Effector CD4-positive, alpha-beta T cell (primary cell): ENCODE results near the gene AMFR.

ENCODE experiments used
- DNase-seq: peaks from one replicate; pipeline ENCODE4 v3.0.0-alpha.2; 2020
- total RNA-seq: gene quantifications from one replicate; lab custom pipeline; 2026; lab: John Stamatoyannopoulos, UW

AMFR gene
- 68.5 reads per million, percentile 75 among the genes with 10 or more reads in this experiment for total RNA-seq

DNA sequence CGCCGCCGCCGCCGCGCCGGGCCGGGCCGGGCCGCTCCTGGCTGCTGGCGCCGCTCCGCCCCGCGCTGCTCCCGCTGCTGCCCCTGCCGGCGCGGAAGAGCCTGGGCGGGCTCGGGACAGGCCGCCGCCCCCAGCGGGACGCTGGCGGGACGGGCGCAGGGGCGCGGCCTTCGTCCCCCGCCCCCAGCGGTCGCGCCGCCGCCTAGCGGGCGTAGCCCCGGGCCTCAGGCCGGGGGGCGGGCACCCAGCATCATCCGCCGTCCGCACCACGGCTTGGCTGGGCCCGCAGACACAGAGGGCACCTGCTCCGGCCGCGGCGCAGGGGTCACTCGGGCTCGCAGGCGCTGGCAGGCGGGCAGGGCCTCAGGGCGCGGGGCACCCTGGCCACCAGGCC, at the start of gene AMFR:
Gene AMFR, minus strand, starts transcription at position 107 of the 394 bp plus-strand sequence. CDS start 218 bp downstream, outside the sequence.
- peak; percentile 47 for DNase-seq

DNA sequence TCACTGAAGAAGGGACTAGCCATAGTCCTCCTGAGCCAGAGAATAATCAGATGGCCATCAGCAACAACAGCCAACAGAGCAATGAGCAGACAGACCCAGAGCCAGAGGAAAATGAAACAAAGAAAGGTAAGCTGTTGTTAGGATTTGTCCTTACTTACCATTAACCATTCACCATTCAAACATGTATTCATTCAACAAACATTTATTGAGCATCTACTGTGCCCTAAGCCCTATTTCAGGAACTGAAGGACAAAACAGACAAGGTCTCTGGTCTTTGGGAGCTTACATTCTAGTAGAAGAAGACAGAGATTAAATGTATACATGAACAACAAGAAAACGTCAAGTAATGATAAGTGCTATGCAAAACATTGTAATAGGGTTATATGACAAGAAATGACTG, 45.3 kb upstream of the AMFR start:
- DNase-seq: no peak

DNA sequence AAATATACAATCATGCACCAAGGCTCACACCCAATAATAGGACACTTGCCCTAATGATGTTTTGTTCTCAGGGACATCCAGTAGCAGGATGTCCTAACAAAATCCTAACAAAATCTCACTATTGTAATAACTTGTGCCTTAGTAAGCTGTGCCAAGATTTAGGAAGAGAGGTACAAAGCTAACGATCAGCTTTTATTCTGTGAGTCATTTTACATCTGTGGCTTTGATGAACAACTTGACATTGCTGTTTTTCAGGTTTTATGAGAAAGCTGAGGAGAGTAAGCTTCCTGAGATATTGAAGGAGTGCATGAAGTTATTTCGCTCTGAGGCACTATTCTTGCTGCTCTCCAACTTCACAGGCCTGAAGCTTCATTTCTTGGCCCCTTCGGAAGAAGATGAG, 44.9 kb upstream of the AMFR start:
- no peak for DNase-seq

DNA sequence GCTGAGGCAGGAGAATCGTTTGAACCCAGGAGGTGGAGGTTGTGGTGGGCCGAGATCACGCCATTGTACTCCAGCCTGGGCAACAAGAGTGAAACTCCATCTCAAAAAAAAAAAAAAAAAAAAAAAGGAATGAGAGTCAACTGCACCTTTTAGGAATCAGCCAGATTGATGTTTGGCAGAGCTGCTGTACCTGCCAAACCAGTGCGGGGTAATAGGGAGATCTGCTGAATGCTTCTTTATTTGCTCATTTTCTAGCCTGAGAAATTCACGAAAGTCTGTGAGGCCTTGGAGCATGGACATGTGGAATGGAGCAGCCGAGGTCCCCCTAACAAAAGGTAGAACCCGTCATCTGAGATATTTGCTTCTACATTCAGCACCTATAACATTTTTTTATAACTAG, 44.4 kb upstream of the AMFR start:
- no peak for DNase-seq

DNA sequence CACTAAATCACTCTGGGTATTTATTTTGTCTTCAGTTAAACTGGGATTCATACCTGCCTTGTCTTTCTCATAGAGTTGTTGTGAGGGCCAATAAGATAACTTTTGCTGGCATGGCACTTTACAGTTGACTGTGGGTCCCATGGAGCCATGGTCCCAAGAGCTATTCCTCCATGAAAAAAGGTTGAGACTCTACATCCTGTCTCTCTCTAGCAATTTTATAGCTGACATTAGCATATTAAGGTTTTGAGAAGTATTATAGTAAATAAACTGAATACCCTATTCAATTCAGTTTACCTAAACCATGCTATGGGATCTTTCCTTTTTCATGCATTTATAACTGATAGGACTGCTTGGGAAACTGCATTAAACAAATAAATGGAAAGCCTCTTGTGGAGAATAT, 43.5 kb upstream of the AMFR start:
- no peak for DNase-seq

DNA sequence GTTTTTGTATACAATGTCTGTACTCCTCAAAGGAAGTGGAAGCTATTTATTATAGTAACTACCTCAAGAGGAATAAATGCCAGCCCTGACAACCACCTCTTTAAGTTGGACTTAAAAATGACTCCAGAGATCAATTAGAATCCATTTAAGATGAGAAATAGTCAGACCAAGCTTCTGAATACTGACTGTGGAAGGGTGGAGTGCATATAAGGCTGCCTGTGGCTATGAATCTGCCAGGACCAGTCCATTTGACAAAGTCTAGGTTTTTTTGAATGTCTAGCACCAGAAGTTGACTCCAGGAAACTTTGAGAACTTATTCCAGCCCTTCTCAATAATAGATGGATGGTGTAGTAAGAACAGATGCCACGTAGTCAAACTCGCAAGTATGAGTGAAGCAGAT, 41.0 kb upstream of the AMFR start:
- DNase-seq: no peak

DNA sequence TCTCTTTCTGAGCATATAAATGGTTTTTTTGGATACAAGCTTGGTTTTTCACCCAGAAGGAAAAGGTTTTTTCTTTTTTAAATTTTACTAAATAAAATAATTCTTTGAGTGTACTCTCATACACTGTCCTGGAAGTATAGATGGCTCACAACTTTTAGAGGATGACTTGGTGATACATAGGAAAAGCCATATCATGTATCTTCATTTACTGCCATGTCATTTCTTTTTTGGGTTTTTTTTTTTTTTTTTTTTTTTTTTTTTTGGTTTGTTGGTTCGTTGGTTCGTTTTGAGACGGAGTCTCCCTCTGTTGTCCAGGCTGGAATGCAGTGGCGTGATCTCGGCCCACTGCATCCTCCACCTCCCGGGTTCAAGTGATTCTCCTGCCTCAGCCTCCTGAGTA, 37.8 kb upstream of the AMFR start:
- no peak for DNase-seq

DNA sequence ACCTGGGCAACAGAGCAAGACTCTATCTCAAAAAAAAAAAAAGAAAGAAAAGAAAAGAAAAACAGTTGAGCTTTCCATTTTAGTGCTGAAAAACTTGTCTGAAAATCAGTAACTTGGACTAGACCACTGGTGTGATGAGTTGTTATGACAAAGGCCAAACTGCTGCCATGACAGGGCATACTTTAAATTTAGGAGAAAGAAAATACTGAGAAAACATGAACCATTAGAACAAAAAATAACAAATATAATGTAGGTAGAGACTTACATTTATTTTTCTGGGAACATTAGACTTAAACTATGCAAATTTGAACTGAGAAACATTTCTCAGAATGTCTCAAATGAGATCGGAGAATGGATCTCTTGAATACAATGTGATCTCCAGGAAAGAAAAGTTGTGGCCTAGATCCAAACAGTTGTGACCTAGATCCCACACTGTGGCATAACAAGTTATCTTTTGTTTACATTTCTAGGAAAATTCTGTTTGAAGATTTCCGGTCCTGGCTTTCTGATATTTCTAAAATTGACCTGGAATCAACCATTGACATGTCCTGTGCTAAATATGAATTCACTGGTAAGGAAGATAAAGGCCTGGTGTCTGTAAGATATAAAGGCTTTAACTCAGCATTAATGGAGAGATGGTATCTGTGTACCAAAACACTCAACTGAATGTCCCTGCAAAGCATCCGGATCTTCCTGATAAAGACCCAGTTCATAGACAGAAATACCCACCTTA, 36.9 kb upstream of the AMFR start:
- DNase-seq: no peak

DNA sequence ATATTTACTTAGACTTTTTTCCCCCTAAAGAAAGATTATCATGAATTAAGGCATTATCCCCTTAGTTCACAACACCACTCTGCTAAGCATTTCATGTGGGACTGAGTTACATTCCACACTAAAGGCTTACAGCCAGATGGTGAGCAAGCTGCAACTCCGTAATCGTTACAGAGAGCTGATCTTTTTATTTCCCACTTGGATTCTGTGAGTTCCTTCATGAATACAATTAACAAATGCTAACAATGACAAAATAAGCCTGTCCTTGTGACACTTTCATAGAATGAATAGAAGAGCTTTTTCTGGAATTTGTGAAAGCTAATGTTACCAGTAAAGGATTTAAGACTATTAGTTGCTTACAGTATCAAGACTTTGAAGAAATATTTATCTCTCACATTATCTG, 34.8 kb upstream of the AMFR start:
- DNase-seq: no peak

DNA sequence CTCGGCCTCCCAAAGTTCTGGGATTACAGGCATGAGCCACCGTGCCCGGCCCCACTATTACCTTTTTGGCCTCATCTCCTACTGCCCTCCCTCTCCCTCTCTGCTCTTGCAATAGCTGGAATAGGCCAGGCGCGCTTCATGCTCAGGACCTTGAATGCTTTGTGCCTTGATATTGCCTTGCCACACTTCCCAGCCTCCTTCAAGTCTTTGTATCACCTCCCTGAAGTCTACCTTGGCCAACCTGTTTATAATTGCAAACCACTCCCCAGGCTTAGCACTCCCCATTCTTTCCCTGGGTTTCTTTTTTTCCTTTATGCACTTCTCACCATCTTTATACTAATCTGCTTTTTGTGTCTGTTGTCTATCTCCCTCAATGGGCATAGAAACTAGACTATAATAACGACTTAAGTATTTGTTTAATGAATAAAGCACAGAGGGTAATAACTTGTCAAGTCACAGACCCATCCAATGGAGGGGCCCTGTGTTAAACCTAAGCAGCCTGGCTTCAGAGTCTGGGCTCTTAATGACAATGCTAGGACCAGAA, 32.7 kb upstream of the AMFR start:
- DNase-seq: no peak

DNA sequence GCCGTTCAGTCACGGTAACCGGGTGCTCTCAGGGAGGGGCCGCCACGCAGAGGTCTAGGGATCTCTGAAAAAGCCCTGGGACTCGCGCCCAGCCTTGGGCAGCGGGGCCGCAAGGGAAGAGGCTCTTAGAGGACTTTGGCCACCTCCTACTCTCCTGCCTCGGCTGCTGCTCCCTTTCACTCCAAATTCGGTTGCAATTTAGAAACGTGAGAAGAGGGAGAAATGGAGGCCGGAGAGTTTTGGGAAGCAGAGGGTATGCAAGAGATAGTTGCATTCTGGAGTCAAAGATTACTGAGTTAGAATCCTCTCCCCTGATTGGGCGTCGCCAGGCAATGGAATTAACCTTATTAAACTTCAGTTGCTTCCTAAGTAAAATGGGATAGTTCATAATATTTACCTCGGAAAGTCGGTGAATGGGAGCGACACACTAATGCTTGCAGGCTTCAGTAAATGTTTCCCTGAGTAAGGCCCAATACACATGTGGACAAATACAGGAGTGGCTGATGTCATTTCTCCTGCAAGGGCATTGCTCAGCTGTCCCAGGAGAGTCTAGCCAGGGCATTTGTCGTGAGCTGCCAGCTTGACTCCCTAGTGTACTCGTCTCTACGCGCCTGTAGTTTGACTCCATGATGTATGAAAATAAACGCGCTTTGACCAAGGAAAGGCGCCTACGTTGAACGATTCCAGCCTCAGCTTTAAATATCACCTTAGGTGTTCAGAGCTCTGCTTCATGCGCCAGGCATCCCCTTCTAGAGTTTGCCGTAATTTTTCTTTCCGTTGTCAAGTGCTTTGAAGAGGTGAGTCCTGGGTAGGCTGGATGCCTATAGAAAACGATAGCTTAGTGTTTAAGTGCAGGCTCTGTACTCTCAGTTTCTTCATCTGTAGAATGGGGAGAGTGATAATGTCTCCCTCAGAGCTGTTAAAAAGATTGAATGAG, 26.7 kb upstream of the AMFR start:
- no peak for DNase-seq

DNA sequence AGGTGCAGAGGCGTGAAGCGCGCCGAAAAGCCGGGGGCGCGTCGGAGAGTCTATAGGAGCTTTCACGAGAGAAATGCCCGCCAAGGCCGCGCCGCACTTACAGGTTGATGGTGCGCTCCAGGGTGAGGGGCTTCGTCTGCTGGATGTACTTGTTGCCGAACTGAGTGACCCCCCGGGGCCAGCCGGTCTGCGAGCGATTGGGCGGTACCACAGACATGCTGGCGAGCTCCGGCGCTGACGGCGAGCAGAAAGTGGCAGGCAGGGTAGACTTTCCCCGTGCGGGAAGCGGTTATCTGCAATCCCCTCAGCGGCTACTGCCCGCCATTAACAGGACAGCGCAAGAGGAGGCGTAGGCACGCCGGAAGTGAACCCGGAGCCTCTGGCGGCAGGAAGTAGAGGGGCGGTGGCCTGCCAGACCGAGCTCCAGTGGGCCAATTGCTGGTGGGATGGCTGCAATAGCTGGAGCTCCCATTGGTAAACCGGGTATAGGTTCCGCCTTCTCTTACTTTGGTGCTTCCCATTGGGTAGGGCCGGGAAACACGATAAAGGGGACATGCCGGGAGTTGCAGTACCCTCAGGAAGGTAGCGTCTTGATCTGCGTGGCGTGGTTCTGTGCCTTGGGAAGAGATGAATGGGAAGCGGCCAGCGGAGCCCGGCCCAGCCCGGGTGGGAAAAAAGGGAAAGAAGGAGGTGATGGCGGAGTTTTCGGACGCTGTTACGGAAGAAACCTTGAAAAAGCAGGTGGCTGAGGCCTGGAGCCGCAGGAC, 25.8 kb upstream of the AMFR start, which contains the start of the genes NUDT21 and OGFOD1:
Gene NUDT21, minus strand, starts transcription at position 347 of the 767 bp plus-strand sequence. Its CDS starts 130 bp downstream, at position 217.
Gene OGFOD1, plus strand, starts transcription at position 569 of the 767 bp plus-strand sequence. Its CDS starts 59 bp downstream, at position 628.
- peak; percentile 89 for DNase-seq

DNA sequence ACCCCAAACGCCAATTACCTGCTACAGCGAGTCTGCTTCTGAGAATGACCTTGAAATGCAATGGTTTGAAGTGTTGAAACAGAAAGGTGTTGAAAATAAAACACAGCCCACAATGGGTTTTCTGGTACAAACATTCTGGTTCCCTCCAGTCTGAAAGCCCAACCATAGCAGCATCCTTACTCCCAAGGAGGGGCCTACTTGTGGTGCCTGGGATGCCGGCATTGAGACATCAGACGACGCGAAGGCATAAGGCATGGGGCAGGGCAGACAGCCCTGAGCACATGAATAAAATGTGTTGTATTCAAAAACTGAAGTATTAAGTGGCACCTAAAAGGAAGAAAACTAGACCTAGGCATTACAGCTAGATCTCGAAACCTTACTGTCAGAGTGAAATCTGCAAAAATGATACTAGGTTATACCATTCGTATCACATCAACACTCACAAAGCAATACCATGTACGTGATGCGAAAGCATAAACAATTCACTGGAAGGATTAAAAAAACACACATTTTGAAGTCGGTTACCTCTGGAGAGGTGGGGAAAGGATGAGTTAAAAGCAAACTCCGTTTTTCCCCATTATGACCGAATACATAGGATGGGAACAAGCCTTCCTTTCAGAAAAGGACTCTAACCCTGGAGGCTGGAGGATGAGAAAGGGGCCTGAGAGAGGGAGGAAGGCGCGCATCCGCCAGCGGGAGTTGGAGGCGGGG, 25.1 kb upstream of the AMFR start:
- DNase-seq: no peak

DNA sequence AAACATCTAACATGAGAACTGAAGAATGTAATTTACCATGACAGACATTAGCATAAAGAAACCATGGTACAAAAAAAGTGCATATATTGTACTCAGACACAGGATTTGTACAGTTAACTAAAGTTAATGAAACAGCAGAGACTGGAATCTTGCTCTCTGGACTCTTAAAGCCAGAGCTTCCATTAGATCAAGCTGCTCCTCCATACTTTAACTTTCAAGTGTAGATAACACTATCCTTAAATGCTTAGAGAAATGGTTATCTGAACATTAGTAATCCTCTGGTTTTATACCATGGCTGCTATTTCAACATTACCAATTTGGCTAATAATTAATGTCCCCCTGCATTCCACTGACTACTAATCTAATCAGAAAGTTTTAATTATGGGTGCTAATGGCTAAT, 22.7 kb upstream of the AMFR start:
- no peak for DNase-seq

DNA sequence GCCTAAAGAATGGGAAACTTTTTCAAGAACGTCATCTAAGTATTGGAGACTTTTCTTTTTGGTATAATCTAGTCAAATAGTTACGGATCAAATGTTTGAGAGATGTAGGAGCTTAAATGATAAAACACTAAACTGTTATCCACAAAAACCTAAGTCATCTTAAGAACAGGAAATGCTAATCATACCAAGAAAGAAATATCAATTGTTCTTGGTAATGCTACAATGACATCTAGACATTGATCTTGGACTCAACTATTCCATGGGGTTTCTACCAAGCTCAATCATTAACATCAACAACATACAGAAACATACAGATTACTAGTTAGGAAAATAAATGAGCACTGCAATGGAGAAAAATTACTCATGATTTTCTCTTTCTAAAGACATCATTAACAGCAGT, 21.9 kb upstream of the AMFR start:
- DNase-seq: no peak

DNA sequence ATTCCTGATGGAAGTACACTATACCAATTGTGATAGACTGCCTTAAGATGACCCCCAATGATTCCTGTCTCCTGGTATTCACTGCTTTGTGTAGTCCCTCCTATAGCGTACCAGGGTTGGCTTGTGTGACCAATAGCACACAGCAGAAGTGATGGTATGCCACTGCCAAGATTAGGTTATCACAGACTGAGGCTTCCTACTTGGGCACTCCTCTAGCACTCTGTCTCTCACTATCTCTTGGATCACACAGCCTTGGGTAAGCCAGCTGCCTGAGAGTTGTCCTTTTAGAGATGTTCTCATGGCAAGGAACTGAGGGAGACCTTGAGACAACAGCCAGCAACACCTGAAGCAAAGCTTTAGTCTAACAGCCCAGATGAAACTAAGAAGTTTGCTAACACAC, 12.7 kb upstream of the AMFR start:
- no peak for DNase-seq

DNA sequence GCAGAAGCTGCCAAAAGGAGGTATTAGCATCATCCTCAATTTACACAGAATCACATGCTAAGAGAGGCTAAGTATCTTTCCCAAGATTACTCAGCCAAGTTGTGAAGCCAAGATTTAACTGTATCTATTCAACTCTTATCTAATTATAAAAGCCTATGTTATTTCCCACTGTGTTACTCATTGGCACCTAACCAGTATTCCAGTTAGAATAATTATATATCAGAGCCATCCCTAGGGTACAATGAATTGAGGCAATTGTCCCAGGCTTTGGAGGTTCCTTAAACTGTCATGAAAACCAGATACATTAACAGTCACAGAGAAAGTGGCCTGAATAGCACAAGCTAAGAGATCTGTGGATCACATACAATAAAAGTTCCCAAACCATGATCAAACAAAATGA, 10.9 kb upstream of the AMFR start:
- no peak for DNase-seq

DNA sequence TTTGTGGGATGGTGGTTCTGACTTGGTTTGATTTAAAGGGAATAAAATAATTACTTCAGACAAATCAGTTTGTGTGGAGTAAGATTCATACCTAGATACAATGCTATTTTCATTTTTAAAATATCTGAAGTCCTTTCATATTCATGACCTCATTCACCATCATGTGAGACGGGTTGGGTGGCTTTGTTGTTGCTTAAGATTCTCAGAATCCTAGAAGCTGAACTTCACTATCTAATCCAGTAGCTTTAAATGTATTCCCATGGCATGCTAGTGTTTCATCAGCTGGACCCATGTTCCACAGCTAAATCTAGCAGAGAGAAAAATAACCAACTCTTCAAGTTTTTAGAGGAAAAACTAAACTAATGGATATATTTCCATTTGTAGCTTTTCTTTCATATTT, 2.7 kb upstream of the AMFR start:
- no peak for DNase-seq

DNA sequence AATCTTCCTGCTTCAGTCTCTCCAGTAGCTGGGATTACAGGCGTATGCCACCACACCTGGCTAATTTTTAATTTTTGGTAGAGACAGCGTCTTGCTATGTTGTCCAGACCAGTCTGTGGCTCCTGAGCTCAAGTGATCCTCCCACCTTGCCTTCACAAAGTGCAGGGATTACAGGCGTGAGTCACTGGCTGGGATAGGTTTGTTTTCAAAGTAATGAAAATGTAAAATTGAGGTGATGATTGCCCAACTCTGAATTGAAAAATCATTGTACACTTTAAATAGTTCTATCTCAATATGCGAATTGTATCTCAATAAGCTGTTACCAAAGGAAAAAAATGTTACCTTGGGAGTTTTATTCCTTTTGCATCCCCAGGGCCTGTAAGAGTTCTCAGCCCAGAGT, 1.2 kb upstream of the AMFR start:
- no peak for DNase-seq

DNA sequence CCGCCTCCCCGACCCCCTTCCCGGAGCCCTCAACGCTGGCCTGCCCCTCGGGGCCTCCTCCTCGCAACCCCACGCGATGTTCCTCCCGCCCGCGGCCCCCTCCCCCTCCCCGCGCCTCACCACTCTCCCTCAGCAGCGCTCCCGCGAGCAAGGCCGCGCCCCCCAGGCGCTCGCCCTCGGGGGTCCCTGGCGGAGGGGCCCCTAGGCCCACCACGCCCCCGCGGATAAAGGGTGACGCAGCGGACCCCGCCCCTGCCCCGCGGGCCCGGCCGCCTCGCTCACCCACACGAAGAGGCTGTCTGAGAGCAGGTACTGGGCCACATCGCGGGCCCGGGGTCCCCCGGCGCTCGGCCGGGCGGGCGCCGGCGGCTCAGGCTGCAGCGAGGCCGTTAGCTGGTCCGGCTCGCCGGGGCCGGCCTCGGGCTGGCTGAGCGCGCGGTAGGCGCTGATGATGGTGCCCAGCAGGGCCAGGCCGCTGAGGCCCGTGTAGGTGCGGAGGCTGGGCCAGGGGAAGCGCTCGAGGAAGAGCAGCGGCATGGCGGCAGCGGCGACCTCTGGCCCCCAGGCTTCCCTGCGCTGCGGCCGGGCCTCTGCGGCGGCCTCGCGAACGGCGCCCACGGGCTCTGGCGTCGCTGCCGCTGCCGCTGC, 430 bp downstream of the AMFR start:
- DNase-seq: peak; percentile 23

DNA sequence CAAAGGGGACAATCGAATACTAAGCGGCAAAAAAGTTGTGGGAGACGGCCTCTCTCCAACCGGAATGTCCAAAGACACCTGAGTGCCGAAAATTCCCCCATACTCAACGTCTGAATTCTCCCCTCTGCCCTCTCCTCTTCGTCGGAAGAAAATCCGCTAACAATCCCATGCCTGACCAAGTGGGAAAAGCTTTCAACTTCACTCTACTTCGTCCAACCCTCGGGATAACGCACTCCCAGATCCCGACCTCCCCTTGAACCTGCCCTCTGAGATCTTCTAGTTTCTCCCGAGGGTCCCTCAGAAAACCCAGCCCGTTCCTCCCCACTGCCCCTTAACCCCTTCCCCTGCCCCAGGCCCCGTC, 961 bp downstream of the AMFR start:
- DNase-seq: no peak
